ENCODE measurements around the gene FOXC1. TPM values are rescaled to one million over a fixed set of nuclear protein-coding genes. Genes with fewer than 3 reads are reported as not detected.

The FOXC1 gene
- total RNA-seq, 1 experiment from 2014 or later, result 16.5 TPM

GRCh38 chr6:1591926-1592325, 17.8 kb upstream of the FOXC1 start:
- H3K36me3 Mint-ChIP-seq (ENCODE audit: insufficient read depth, unreplicated experiment), result no peaks in the 10 kb centered on the region
- BruUV-seq (replicated peaks), result no TSS peak
- no peak overlapping the region for H3K27ac Mint-ChIP-seq (ENCODE audit: unreplicated experiment)
- CTCF ChIA-PET, result interaction anchor here (0.7 kb wide), 2 partner anchors 1169 to 1380 kb away, joined by 3 to 6 read pairs; partner anchors contain the start of gene SERPINB6
- TF ChIP-seq CTCF (IDR thresholded peaks at IDR 0.05; ENCODE audit: unreplicated experiment), result no peak
- H3K4me1 Mint-ChIP-seq (ENCODE audit: low read depth, unreplicated experiment), result peaks cover 5% of the 10 kb centered on the region
- no peaks in the 10 kb centered on the region for H3K9me3 Mint-ChIP-seq (ENCODE audit: low read depth, unreplicated experiment)
- DNase-seq, result no peak
- no peak overlapping the region for H3K4me3 Mint-ChIP-seq (ENCODE audit: low read depth, unreplicated experiment)
- intact Hi-C loops (cut with micrococcal nuclease; ENCODE audit: unreplicated experiment), result no loop called here
- H3K27me3 Mint-ChIP-seq (ENCODE audit: unreplicated experiment), result peaks cover 55% of the 10 kb centered on the region

- CTCF ChIA-PET, result interaction anchor here (0.7 kb wide), 1 partner anchor 1379 kb away, joined by 3 read pairs; the partner anchor contains the start of gene SERPINB6
- no peaks in the 10 kb centered on the region for H3K9me3 Mint-ChIP-seq (ENCODE audit: low read depth, unreplicated experiment)
- intact Hi-C loops (cut with micrococcal nuclease; ENCODE audit: unreplicated experiment), result no loop called here
Observed at GRCh38 chr6:1592852-1593251, 16.9 kb upstream of the FOXC1 start.

GRCh38 chr6:1593286-1593957, 16.3 kb upstream of the FOXC1 start:
- Mint-ChIP-seq H3K27ac (ENCODE audit: unreplicated experiment) (no peak overlapping the region), H3K36me3 (ENCODE audit: insufficient read depth, unreplicated experiment) (no peaks in the 10 kb centered on the region), H3K9me3 (ENCODE audit: low read depth, unreplicated experiment) (no peaks in the 10 kb centered on the region), H3K4me1 (ENCODE audit: low read depth, unreplicated experiment) (peaks cover 20% of the 10 kb centered on the region), H3K4me3 (ENCODE audit: low read depth, unreplicated experiment) (peak overlapping the region; percentile 67), H3K27me3 (ENCODE audit: unreplicated experiment) (peaks cover 55% of the 10 kb centered on the region)
- no peak for TF ChIP-seq CTCF (IDR thresholded peaks at IDR 0.05; ENCODE audit: unreplicated experiment)
- CTCF ChIA-PET, result no interaction called here
- no TSS peak for BruUV-seq (replicated peaks)
- intact Hi-C loops (cut with micrococcal nuclease; ENCODE audit: unreplicated experiment), result no loop called here
- DNase-seq, result no peak

More at GRCh38 chr6:1592852-1593251, 16.9 kb upstream of the FOXC1 start:
- Mint-ChIP-seq H3K27ac (ENCODE audit: unreplicated experiment) (no peak overlapping the region), H3K27me3 (ENCODE audit: unreplicated experiment) (peaks cover 55% of the 10 kb centered on the region), H3K36me3 (ENCODE audit: insufficient read depth, unreplicated experiment) (no peaks in the 10 kb centered on the region), H3K4me3 (ENCODE audit: low read depth, unreplicated experiment) (no peak overlapping the region), H3K4me1 (ENCODE audit: low read depth, unreplicated experiment) (peaks cover 14% of the 10 kb centered on the region)
- no peak for DNase-seq
- TF ChIP-seq CTCF (IDR thresholded peaks at IDR 0.05; ENCODE audit: unreplicated experiment), result no peak
- no TSS peak for BruUV-seq (replicated peaks)

GRCh38 chr6:1593958-1594314, 15.8 kb upstream of the FOXC1 start:
- BruUV-seq (replicated peaks), result no TSS peak
- peaks cover 52% of the 10 kb centered on the region for H3K27me3 Mint-ChIP-seq (ENCODE audit: unreplicated experiment)
- H3K27ac Mint-ChIP-seq (ENCODE audit: unreplicated experiment), result no peak overlapping the region
- H3K9me3 Mint-ChIP-seq (ENCODE audit: low read depth, unreplicated experiment), result no peaks in the 10 kb centered on the region
- DNase-seq, result no peak
- peaks cover 21% of the 10 kb centered on the region for H3K4me1 Mint-ChIP-seq (ENCODE audit: low read depth, unreplicated experiment)
- intact Hi-C loops (cut with micrococcal nuclease; ENCODE audit: unreplicated experiment), result no loop called here
- no peaks in the 10 kb centered on the region for H3K36me3 Mint-ChIP-seq (ENCODE audit: insufficient read depth, unreplicated experiment)
- no peak for TF ChIP-seq CTCF (IDR thresholded peaks at IDR 0.05; ENCODE audit: unreplicated experiment)
- peak overlapping the region; percentile 67 for H3K4me3 Mint-ChIP-seq (ENCODE audit: low read depth, unreplicated experiment)
- CTCF ChIA-PET, result no interaction called here
